HepG2 (cell line): ENCODE measurements around the gene CDH12. TPM values are rescaled to one million over a fixed set of nuclear protein-coding genes. Genes with fewer than 3 reads are reported as not detected.

Experiments used
- ATAC-seq: fragments of 200-7000 bp; cut with Tn5 transposase; 3 replicates; pipeline ENCODE4 v1.9.1; 2020; ENCODE audit warnings: mild to moderate bottlenecking, moderate library complexity
- BruUV-seq: library from RNA; stranded (reverse); fragments of 400-500 nt; replicated peaks from 2 replicates; lab custom pipeline; 2021; lab: Mats Ljungman, UMichigan
- CTCF ChIA-PET: fragments of 300-600 bp; formaldehyde crosslinking; extraction: SDS; loops from one replicate; lab custom pipeline; 2021; ENCODE audit warnings: low total read pairs, inconsistent platforms, low intra/inter-chr PET ratio; lab: Yijun Ruan, JAX
- POLR2A ChIA-PET: fragments of 350-600 bp; sonication (Branson Sonifier 250); formaldehyde crosslinking; loops from one replicate; lab custom pipeline; 2020; ENCODE audit warnings: antibody characterized with exemption, inconsistent platforms; lab: Yijun Ruan, JAX
- DNase-seq: peaks from one replicate; pipeline ENCODE4 v3.0.0-alpha.2; 2015; ENCODE audit warnings: low spot score
- FAIRE-seq: peaks from 3 replicates; lab custom pipeline; 2011; peaks lifted over from hg19 to GRCh38; lab: Jason Lieb, UNC
- H2AFZ ChIP-seq: one replicate; pipeline ENCODE4 v1.6.1; 2011; ENCODE audit warnings: low read length, inconsistent platforms
- H3K27ac ChIP-seq: fragments of 300-600 bp; 3 replicates; pipeline ENCODE4 v1.8.0; 2011; ENCODE audit warnings: mixed run types, mild to moderate bottlenecking, mixed read lengths, low read length, inconsistent platforms; ENCODE audit not compliant: insufficient read depth; ENCODE audit errors: extremely low read length
- H3K27me3 ChIP-seq, 2 experiments: fragments of 200-600 bp in 1 of 2; 2 replicates in 1 of 2; 3 replicates in 1 of 2; pipeline versions ENCODE4 v1.6.0 to v1.8.0; 2011; ENCODE audit warnings: low read length in 2 of 2, mild to moderate bottlenecking in 2 of 2, moderate library complexity in 2 of 2, inconsistent platforms in 1 of 2; ENCODE audit not compliant: insufficient read depth in 2 of 2, control insufficient read depth in 1 of 2
- H3K36me3 ChIP-seq, 2 experiments: fragments of 200-600 bp in 1 of 2; replicated peaks in 1 of 2; 2 replicates in 1 of 2; 3 replicates in 1 of 2; pipeline versions ENCODE4 v1.5.1 to v1.8.0; 2011; ENCODE audit warnings: low read length in 2 of 2, inconsistent platforms in 1 of 2; ENCODE audit not compliant: insufficient read depth in 2 of 2, control insufficient read depth in 1 of 2
- H3K4me1 ChIP-seq: 2 replicates; pipeline ENCODE4 v1.5.1; 2012; ENCODE audit warnings: low read length, inconsistent platforms; ENCODE audit not compliant: insufficient read depth
- H3K4me2 ChIP-seq: 2 replicates; pipeline ENCODE4 v1.6.0; 2011; ENCODE audit warnings: low read depth, low read length, inconsistent platforms
- H3K4me3 ChIP-seq, 3 experiments: fragments of 200-600 bp in 1 of 3; sonication (generic), shearing (Covaris generic) in 1 of 3; replicated peaks in 1 of 3; 2 replicates each; pipeline ENCODE4 v1.5.1; 2011 to 2016; ENCODE audit warnings: low read length in 3 of 3, inconsistent platforms in 2 of 3, low read depth in 2 of 3, mild to moderate bottlenecking in 2 of 3, control low read depth in 1 of 3, mixed read lengths in 1 of 3; ENCODE audit not compliant: insufficient read depth in 1 of 3
- H3K79me2 ChIP-seq: one replicate; pipeline ENCODE4 v1.6.1; 2011; ENCODE audit warnings: low read length, inconsistent platforms; ENCODE audit not compliant: insufficient read depth
- H3K9ac ChIP-seq: 2 replicates; pipeline ENCODE4 v1.6.0; 2011; ENCODE audit warnings: mild to moderate bottlenecking, low read depth, low read length, inconsistent platforms; ENCODE audit not compliant: insufficient read depth
- H3K9me3 ChIP-seq: 2 replicates; pipeline ENCODE4 v1.5.1; 2012; ENCODE audit warnings: mild to moderate bottlenecking, low read length
- H4K20me1 ChIP-seq: 2 replicates; pipeline ENCODE4 v1.6.0; 2011; ENCODE audit warnings: inconsistent platforms, mild to moderate bottlenecking, low read length, moderate library complexity; ENCODE audit not compliant: insufficient read depth
- ATRX ChIP-seq: sonication (generic); formaldehyde crosslinking; IDR thresholded peaks from 2 replicates; pipeline ENCODE4 v1.4.0; 2020; ENCODE audit warnings: missing genetic modification reagents, borderline replicate concordance
- ELF4 ChIP-seq: sonication (generic); formaldehyde crosslinking; IDR thresholded peaks from 2 replicates; pipeline ENCODE4 v1.5.0; 2020; ENCODE audit warnings: missing genetic modification reagents, mild to moderate bottlenecking, moderate library complexity, borderline replicate concordance
- ETV5 ChIP-seq: IDR thresholded peaks from 2 replicates; pipeline ENCODE4 v1.6.1; 2018; ENCODE audit warnings: missing biosample characterization, missing genetic modification reagents, inconsistent platforms, borderline replicate concordance
- FOXJ3 ChIP-seq: sonication (generic); formaldehyde crosslinking; IDR thresholded peaks from 2 replicates; pipeline ENCODE4 v1.4.0; 2020; ENCODE audit warnings: missing genetic modification reagents, mild to moderate bottlenecking, borderline replicate concordance
- NFE2L1 ChIP-seq: sonication (generic); formaldehyde crosslinking; IDR thresholded peaks from 2 replicates; pipeline ENCODE4 v1.4.0; 2020; ENCODE audit warnings: missing genetic modification reagents, mild to moderate bottlenecking, borderline replicate concordance
- RCOR2 ChIP-seq: IDR thresholded peaks from 2 replicates; pipeline ENCODE4 v1.6.1; 2016; ENCODE audit warnings: missing biosample characterization, missing genetic modification reagents
- SNAI1 ChIP-seq: sonication (generic); formaldehyde crosslinking; IDR thresholded peaks from 2 replicates; pipeline ENCODE4 v1.5.0; 2020; ENCODE audit warnings: mild to moderate bottlenecking, missing genetic modification reagents, borderline replicate concordance
- TBP ChIP-seq: sonication (generic); formaldehyde crosslinking; IDR thresholded peaks from 2 replicates; pipeline ENCODE4 v1.5.0; 2020; ENCODE audit warnings: missing genetic modification reagents
- TEAD2 ChIP-seq: sonication (generic); formaldehyde crosslinking; IDR thresholded peaks from 2 replicates; pipeline ENCODE4 v1.9.0; 2021; ENCODE audit warnings: missing genetic modification reagents
- THAP9 ChIP-seq: sonication (generic); formaldehyde crosslinking; IDR thresholded peaks from 2 replicates; pipeline ENCODE4; 2020; ENCODE audit warnings: missing genetic modification reagents, mild to moderate bottlenecking, borderline replicate concordance
- TRIM22 ChIP-seq: fragments of 450-650 bp; IDR thresholded peaks from 2 replicates; pipeline ENCODE4 v1.6.1; 2017
- ZNF510 ChIP-seq: sonication (generic); formaldehyde crosslinking; IDR thresholded peaks from 2 replicates; pipeline ENCODE4 v1.4.0; 2020; ENCODE audit warnings: low read depth, mild to moderate bottlenecking, missing genetic modification reagents
- ZNF605 ChIP-seq: sonication (generic); formaldehyde crosslinking; IDR thresholded peaks from 2 replicates; pipeline ENCODE4 v1.8.0; 2022; ENCODE audit warnings: mild to moderate bottlenecking, missing genetic modification reagents
- ZNF781 ChIP-seq: sonication (generic); formaldehyde crosslinking; IDR thresholded peaks from 2 replicates; pipeline ENCODE4 v1.5.1; 2020; ENCODE audit warnings: borderline replicate concordance, mild to moderate bottlenecking, missing genetic modification reagents; ENCODE audit errors: not compliant biosample characterization
- WGBS: methylation state at CpG from one replicate; pipeline ENCODE4 v1.1.6; 2017; ENCODE audit warnings: low lambda C conversion rate; 5-methylcytosine and 5-hydroxymethylcytosine counted together
- in situ Hi-C: cut with HindIII; loops from 2 replicates; pipeline ENCODE4 v1.10.0; 2017; ENCODE audit warnings: low pct_unique_long_range_greater_than_20kb; ENCODE audit not compliant: extremely low pct_ligation_motif_present
- intact Hi-C: fragments of 100-400 bp; cut with micrococcal nuclease; formaldehyde crosslinking; loops from one replicate; pipeline ENCODE4 v1.10.0; 2022; ENCODE audit not compliant: unreplicated experiment
- polyA plus RNA-seq, 8 experiments: library from polyadenylated mRNA; depleted of rRNA in 3 of 8; stranded (reverse) in 7 of 8; unstranded in 1 of 8; fragments of >200 nt; fragmentation: Illumina TruSeq in 4 of 8; extraction: Trizol in 4 of 8; gene quantifications; 2 replicates each; pipeline versions ENCODE4 v1.2.1 to v1.2.3, GENCODE V29; 2011 to 2016; ENCODE audit warnings: low read depth in 4 of 8, missing spikeins in 1 of 8, mixed read lengths in 1 of 8; ENCODE audit not compliant: insufficient read depth in 1 of 8
- total RNA-seq, 5 experiments: library from RNA; depleted of rRNA; stranded (reverse); fragments of >200 nt; fragmentation: Illumina TruSeq; extraction: Trizol; gene quantifications; 2 replicates each; pipeline ENCODE4 v1.2.3, GENCODE V29; 2016; ENCODE audit warnings: low read depth in 1 of 5
- TF ChIP-seq, protein P1 (sequence below): sonication (generic); formaldehyde crosslinking; IDR thresholded peaks from 2 replicates; pipeline ENCODE4 v1.9.0; 2021; ENCODE audit warnings: missing genetic modification reagents, mild to moderate bottlenecking, borderline replicate concordance
- TF ChIP-seq, protein P2 (sequence below): sonication (generic); IDR thresholded peaks from 2 replicates; pipeline ENCODE4 v1.6.1; 2016; ENCODE audit warnings: low read depth, borderline replicate concordance
- TF ChIP-seq, protein P3 (sequence below): sonication (generic); formaldehyde crosslinking; IDR thresholded peaks from 2 replicates; pipeline ENCODE4 v1.4.0; 2020; ENCODE audit warnings: mild to moderate bottlenecking, missing genetic modification reagents

Gene CDH12
- total and polyA plus RNA-seq, 2 of the 13 experiments (the other 11 are each of a cell fraction or from before 2014, with no cell fraction given) = not detected

DNA sequence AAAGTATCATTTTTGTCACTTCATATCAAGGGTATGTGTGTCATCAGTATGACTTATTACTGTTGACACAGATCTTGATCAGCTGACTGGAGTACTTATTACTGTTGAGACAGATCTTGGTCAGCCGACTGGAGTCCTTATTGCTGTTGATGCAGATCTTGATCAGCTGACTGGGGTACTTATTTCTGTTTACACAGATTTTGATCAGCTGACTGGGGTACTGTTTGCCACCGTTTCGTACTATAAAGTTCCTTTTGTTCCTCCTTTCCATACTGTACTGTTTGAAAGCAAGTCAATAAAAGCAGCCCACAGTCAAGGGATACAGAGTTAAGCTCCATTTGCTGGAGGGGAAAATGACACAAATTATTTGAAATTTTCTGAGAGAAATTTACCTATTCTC lies 347.3 kb downstream of the CDH12 start:
- 0% methylated on average over 3 of the region's 3 CpGs for WGBS
- Histone ChIP-seq H3K4me1 (no peaks in the 10 kb centered on the region), H3K9ac (no peak overlapping the region), H2AFZ (no peak overlapping the region), H3K27ac (no peak overlapping the region), H3K4me3 (no peak overlapping the region), H3K79me2 (no peaks in the 10 kb centered on the region), H3K36me3 (no peaks in the 10 kb centered on the region), H3K9me3 (peaks cover 6% of the 10 kb centered on the region; the same call in 1 of the 2 replicates), H4K20me1 (no peaks in the 10 kb centered on the region), H3K4me2 (no peak overlapping the region), H3K27me3 (no peaks in the 10 kb centered on the region)
- ChIA-PET CTCF (no interaction called here), POLR2A (no interaction called here)
- no peak for ATAC-seq
- no TSS peak for BruUV-seq
- no peak for FAIRE-seq
- intact Hi-C loops (no loop called here), in situ Hi-C loops (no loop called here)
- no peak for DNase-seq
- TF ChIP-seq NFE2L1 (CRISPR knock-in tag) (no peak), ZNF605 (CRISPR knock-in tag) (no peak), TEAD2 (no peak), FOXJ3 (CRISPR knock-in tag) (no peak), TRIM22 (no peak), TBP (CRISPR knock-in tag) (no peak), ELF4 (CRISPR knock-in tag) (no peak), ATRX (no peak), ZNF781 (CRISPR knock-in tag) (no peak), SNAI1 (CRISPR knock-in tag) (no peak), ZNF510 (CRISPR knock-in tag) (no peak), ETV5 (CRISPR knock-in tag) (no peak), RCOR2 (CRISPR knock-in tag) (no peak), THAP9 (CRISPR knock-in tag) (no peak)
- TF ChIP-seq, protein P1, sequence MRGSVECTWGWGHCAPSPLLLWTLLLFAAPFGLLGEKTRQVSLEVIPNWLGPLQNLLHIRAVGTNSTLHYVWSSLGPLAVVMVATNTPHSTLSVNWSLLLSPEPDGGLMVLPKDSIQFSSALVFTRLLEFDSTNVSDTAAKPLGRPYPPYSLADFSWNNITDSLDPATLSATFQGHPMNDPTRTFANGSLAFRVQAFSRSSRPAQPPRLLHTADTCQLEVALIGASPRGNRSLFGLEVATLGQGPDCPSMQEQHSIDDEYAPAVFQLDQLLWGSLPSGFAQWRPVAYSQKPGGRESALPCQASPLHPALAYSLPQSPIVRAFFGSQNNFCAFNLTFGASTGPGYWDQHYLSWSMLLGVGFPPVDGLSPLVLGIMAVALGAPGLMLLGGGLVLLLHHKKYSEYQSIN = no peak
- TF ChIP-seq, protein P2, sequence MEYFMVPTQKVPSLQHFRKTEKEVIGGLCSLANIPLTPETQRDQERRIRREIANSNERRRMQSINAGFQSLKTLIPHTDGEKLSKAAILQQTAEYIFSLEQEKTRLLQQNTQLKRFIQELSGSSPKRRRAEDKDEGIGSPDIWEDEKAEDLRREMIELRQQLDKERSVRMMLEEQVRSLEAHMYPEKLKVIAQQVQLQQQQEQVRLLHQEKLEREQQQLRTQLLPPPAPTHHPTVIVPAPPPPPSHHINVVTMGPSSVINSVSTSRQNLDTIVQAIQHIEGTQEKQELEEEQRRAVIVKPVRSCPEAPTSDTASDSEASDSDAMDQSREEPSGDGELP = no peak
- TF ChIP-seq, protein P3, sequence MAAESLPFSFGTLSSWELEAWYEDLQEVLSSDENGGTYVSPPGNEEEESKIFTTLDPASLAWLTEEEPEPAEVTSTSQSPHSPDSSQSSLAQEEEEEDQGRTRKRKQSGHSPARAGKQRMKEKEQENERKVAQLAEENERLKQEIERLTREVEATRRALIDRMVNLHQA (CRISPR knock-in tag) = no peak
